Motor neuron (in vitro differentiated cells): ENCODE results near the gene ZNF417. TPM values are rescaled to one million over a fixed set of nuclear protein-coding genes. Genes with fewer than 3 reads are reported as not detected.
"Not testable (repeated sequence)": the region's sequence is repeated elsewhere in the genome, so short reads cannot be mapped to it uniquely, and the experiment has no call there.

Source experiments
- ATAC-seq, 8 experiments: fragments of 200-7000 bp; cut with Tn5 transposase; replicated peaks in 6 of 8; 2 replicates each; pipeline ENCODE4 v1.8.0; 2021; ENCODE audit warnings: mild to moderate bottlenecking in 8 of 8, moderate library complexity in 8 of 8
- H3K27ac ChIP-seq, 2 donors: fragments of 250-450 bp; sonication (Bioruptor Pico); 2 replicates each; pipeline ENCODE4 v1.9.0; 2021; ENCODE audit warnings: antibody characterized with exemption in 2 of 2, mild to moderate bottlenecking in 2 of 2, moderate library complexity in 1 of 2
- H3K4me1 ChIP-seq, 2 donors: fragments of 250-450 bp; sonication (Bioruptor Pico); replicated peaks in 1 of 2; 2 replicates each; pipeline ENCODE4 v1.6.1; 2021; ENCODE audit warnings: antibody characterized with exemption in 2 of 2, mild to moderate bottlenecking in 2 of 2, moderate library complexity in 1 of 2
- H3K4me3 ChIP-seq, 5 donors: fragments of 250-450 bp; sonication (Bioruptor Pico); 2 replicates each; pipeline ENCODE4 v1.9.0; 2021; ENCODE audit warnings: antibody characterized with exemption in 5 of 5, mild to moderate bottlenecking in 5 of 5, moderate library complexity in 4 of 5
- WGBS, 10 experiments: fragments of 450-650 bp; shearing (Covaris generic); methylation state at CpG; one replicate each; pipeline ENCODE4 v1.0.0; 2022; 5-methylcytosine and 5-hydroxymethylcytosine counted together
- in situ Hi-C, 9 experiments: fragments of 400-800 bp; cut with MboI; loops; one replicate each; pipeline ENCODE4 v1.15.0; 2021; ENCODE audit warnings: low sequenced_read_pairs in 9 of 9, low pct_unique_long_range_greater_than_20kb in 2 of 9; ENCODE audit not compliant: unreplicated experiment in 9 of 9
- total RNA-seq, 8 experiments: library from RNA; unstranded; fragments of 300-600 nt; gene quantifications; 2 replicates each; pipeline versions ENCODE4 v1.2.3 to v1.2.4, GENCODE V29; 2022

The ZNF417 gene
- total RNA-seq, 8 experiments from 2014 or later: 9.1 to 24.6 (median 17.1) TPM

- Histone ChIP-seq H3K4me3 (no peak overlapping the region), H3K27ac (no peak overlapping the region), H3K4me1 (no peaks in the 10 kb centered on the region)
- in situ Hi-C loops: no loop called here
- ATAC-seq: no peak
- 83 to 96% (median 93%) methylated on average over 2 to 4 of the region's 4 CpGs; no CpG with 5 or more reads in 7 of the 10 experiments for WGBS, 10 experiments
Measured at GRCh38 chr19:57927587-57927986, 11.2 kb upstream of the ZNF417 start.

- in situ Hi-C loops: no loop called here
Measured at GRCh38 chr19:57914531-57914930, 1.9 kb downstream of the ZNF417 start.

GRCh38 chr19:57907394-57907793 is 9.0 kb downstream of the ZNF417 start:
- no peaks in the 10 kb centered on the region for H3K4me1 ChIP-seq
- no peak overlapping the region for H3K27ac ChIP-seq
- H3K4me3 ChIP-seq: no peak overlapping the region
- in situ Hi-C loops: no loop called here
- 90 to 100% (median 92%) methylated on average over 1 to 3 of the region's 3 CpGs; no CpG with 5 or more reads in 5 of the 10 experiments for WGBS, 10 experiments
- ATAC-seq: no peak

More at GRCh38 chr19:57914531-57914930, 1.9 kb downstream of the ZNF417 start:
- peaks cover 6 to 7% of the 10 kb centered on the region in 2 donors for H3K4me1 ChIP-seq
- no peak overlapping the region for H3K27ac ChIP-seq
- no peak for ATAC-seq
- 90 to 100% (median 100%) methylated on average over 1 to 2 of the region's 3 CpGs; no CpG with 5 or more reads in 3 of the 10 experiments for WGBS, 10 experiments
- peak overlapping the region in 2 of 5 donors; percentile 79 to 87 for H3K4me3 ChIP-seq

GRCh38 chr19:57905258-57905657 is 11.1 kb downstream of the ZNF417 start:
- in situ Hi-C loops: no loop called here
- H3K4me3 ChIP-seq: no peak overlapping the region
- H3K27ac ChIP-seq: no peak overlapping the region
- no peak for ATAC-seq
- WGBS, 10 experiments: 91 to 100% (median 100%) methylated on average over 1 to 6 of the region's 6 CpGs; no CpG with 5 or more reads in 1 of the 10 experiments
- H3K4me1 ChIP-seq: no peaks in the 10 kb centered on the region

- ATAC-seq: no peak
- 50 to 85% (median 60%) methylated on average over 2 to 5 of the region's 7 CpGs; no CpG with 5 or more reads in 3 of the 10 experiments for WGBS, 10 experiments
- Histone ChIP-seq H3K4me3 (no peak overlapping the region), H3K4me1 (no peaks in the 10 kb centered on the region), H3K27ac (no peak overlapping the region)
- in situ Hi-C loops: no loop called here
Measured at GRCh38 chr19:57903618-57904184, 12.7 kb downstream of the ZNF417 start.

- WGBS, 10 experiments: 31 to 100% (median 86%) methylated on average over 1 to 5 of the region's 5 CpGs
- H3K4me1 ChIP-seq: no peaks in the 10 kb centered on the region
- H3K27ac ChIP-seq: no peak overlapping the region
- H3K4me3 ChIP-seq: no peak overlapping the region
- no peak for ATAC-seq
- in situ Hi-C loops: no loop called here
Measured at GRCh38 chr19:57900311-57900710, 16.1 kb downstream of the ZNF417 start.

- ATAC-seq, H3K27ac ChIP-seq, H3K4me3 ChIP-seq, in situ Hi-C loops: not testable (repeated sequence)
- H3K4me1 ChIP-seq: peaks cover 7 to 11% of the 10 kb centered on the region in 2 donors
- WGBS, 10 experiments: 0 to 100% (median 37%) methylated on average over 1 to 3 of the region's 3 CpGs; no CpG with 5 or more reads in 3 of the 10 experiments
Measured at GRCh38 chr19:57890706-57891105, 25.7 kb downstream of the ZNF417 start.

- Histone ChIP-seq H3K4me3 (peak within 1 kb of the TSS; percentile 56 to 98 (median 86)), H3K4me1 (peaks cover 7 to 11% of the 10 kb centered on the region in 2 donors), H3K27ac (peak within 1 kb of the TSS; percentile 81 to 82)
- 0 to 13% (median 0%) methylated on average over 2 to 13 of the region's 43 CpGs; no CpG with 5 or more reads in 3 of the 10 experiments for WGBS, 10 experiments
- in situ Hi-C loops: no loop called here
- peak; percentile 88 to 97 (median 91) for ATAC-seq
Measured at GRCh38 chr19:57888560-57889231, 27.7 kb downstream of the ZNF417 start, which contains the start of gene ZNF814. TSS of gene ZNF814 (minus strand) at chr19:57889037. CDS start at chr19:57888802, 235 bp downstream.

- WGBS, 10 experiments: 0 to 17% (median 4%) methylated on average over 1 to 7 of the region's 8 CpGs; no CpG with 5 or more reads in 1 of the 10 experiments
Measured at GRCh38 chr19:57888107-57888559, 28.3 kb downstream of the ZNF417 start.

GRCh38 chr19:57887195-57887941 is 29.0 kb downstream of the ZNF417 start:
- peak overlapping the region; percentile 56 to 98 (median 86) for H3K4me3 ChIP-seq
- 1 to 36% (median 15%) methylated on average over 2 to 6 of the region's 6 CpGs for WGBS, 10 experiments
- ATAC-seq: no peak
- in situ Hi-C loops: no loop called here
- H3K4me1 ChIP-seq: peaks cover 7 to 11% of the 10 kb centered on the region in 2 donors
- no peak overlapping the region for H3K27ac ChIP-seq

More at GRCh38 chr19:57888107-57888559, 28.3 kb downstream of the ZNF417 start:
- Histone ChIP-seq H3K4me3 (peak overlapping the region; percentile 56 to 98 (median 86)), H3K27ac (peak overlapping the region; percentile 81 to 82), H3K4me1 (peaks cover 7 to 11% of the 10 kb centered on the region in 2 donors)
- in situ Hi-C loops: no loop called here
- ATAC-seq: peak in 7 of 8 experiments; percentile 2 to 32 (median 6)

- WGBS, 10 experiments: 81 to 100% (median 100%) methylated on average over 1 to 3 of the region's 3 CpGs; no CpG with 5 or more reads in 2 of the 10 experiments
- in situ Hi-C loops: no loop called here
- H3K27ac ChIP-seq: no peak overlapping the region
- peaks cover 7 to 11% of the 10 kb centered on the region in 2 donors for H3K4me1 ChIP-seq
- no peak overlapping the region for H3K4me3 ChIP-seq
- no peak for ATAC-seq
Measured at GRCh38 chr19:57886046-57886445, 30.3 kb downstream of the ZNF417 start.

- in situ Hi-C loops, H3K27ac ChIP-seq, ATAC-seq, H3K4me1 ChIP-seq, H3K4me3 ChIP-seq: not testable (repeated sequence)
- WGBS, 10 experiments: 70 to 100% (median 97%) methylated on average over 4 to 7 of the region's 8 CpGs; no CpG with 5 or more reads in 1 of the 10 experiments
Measured at GRCh38 chr19:57873883-57874799, 42.3 kb downstream of the ZNF417 start.
